Lower leg skin (tissue), 4 donors: ENCODE measurements around the gene TRDMT1. TPM values are rescaled to one million over a fixed set of nuclear protein-coding genes. Genes with fewer than 3 reads are reported as not detected.

Source experiments
- DNase-seq, 2 donors: peaks; one replicate each; pipeline ENCODE4 v3.0.0-alpha.2; 2019; ENCODE audit warnings: low spot score in 2 of 2
- H3K4me3 ChIP-seq: fragments of 200-600 bp; sonication (generic); 2 replicates; pipeline ENCODE4 v1.5.1; 2017; ENCODE audit warnings: mild to moderate bottlenecking, low read depth; ENCODE audit not compliant: poor library complexity, severe bottlenecking
- CTCF ChIP-seq, 3 donors: fragments of 450-650 bp; IDR thresholded peaks; one replicate each; pipeline ENCODE4 v1.5.1; 2016; ENCODE audit warnings: antibody characterized with exemption in 3 of 3, mild to moderate bottlenecking in 3 of 3, moderate library complexity in 2 of 3
- POLR2A ChIP-seq, 2 donors: fragments of 450-650 bp; IDR thresholded peaks; one replicate each; pipeline ENCODE4 v1.6.1; 2016 to 2017; ENCODE audit warnings: antibody characterized with exemption in 2 of 2, mild to moderate bottlenecking in 1 of 2, moderate library complexity in 1 of 2
- WGBS, 2 donors: methylation state at CpG; one replicate each; pipeline ENCODE4 v1.1.5; 2018; 5-methylcytosine and 5-hydroxymethylcytosine counted together
- intact Hi-C: fragments of 100-400 bp; cut with DNase I; formaldehyde crosslinking; loops from one replicate; pipeline ENCODE4 v1.15.0; 2023; ENCODE audit warnings: low total_unique reads
- total RNA-seq, 4 donors: library from RNA; depleted of rRNA; stranded (reverse); fragments of >200 nt; gene quantifications; one replicate each; pipeline ENCODE4 v1.1.0, GENCODE V29; 2016

The TRDMT1 gene
- total RNA-seq, 4 donors from 2014 or later = 3.9 to 4.5 (median 4.1) TPM

- WGBS, 2 donors = 87 to 92% methylated on average over 1 of the region's 1 CpG
- no peak overlapping the region for H3K4me3 ChIP-seq
- DNase-seq = no peak
- intact Hi-C loops = no loop called here
- no peak for TF ChIP-seq CTCF (IDR thresholded peaks at IDR 0.05)
- no peak for TF ChIP-seq POLR2A (IDR thresholded peaks at IDR 0.05)
Observed at GRCh38 chr10:17177014-17177413, 24.5 kb downstream of the TRDMT1 start.

GRCh38 chr10:17176091-17176490 is 25.4 kb downstream of the TRDMT1 start:
- intact Hi-C loops = no loop called here
- no peak overlapping the region for H3K4me3 ChIP-seq
- TF ChIP-seq POLR2A (IDR thresholded peaks at IDR 0.05) (no peak), CTCF (IDR thresholded peaks at IDR 0.05) (no peak)
- DNase-seq = no peak

- no peak overlapping the region for H3K4me3 ChIP-seq
- WGBS, 2 donors = 63 to 78% methylated on average over 4 of the region's 4 CpGs
- TF ChIP-seq CTCF (IDR thresholded peaks at IDR 0.05) (no peak), POLR2A (IDR thresholded peaks at IDR 0.05) (no peak)
- DNase-seq = no peak
- intact Hi-C loops = no loop called here
Observed at GRCh38 chr10:17175551-17175950, 25.9 kb downstream of the TRDMT1 start.

- TF ChIP-seq POLR2A (IDR thresholded peaks at IDR 0.05) (no peak), CTCF (IDR thresholded peaks at IDR 0.05) (no peak)
- intact Hi-C loops = no loop called here
- no peak overlapping the region for H3K4me3 ChIP-seq
- no peak for DNase-seq
Observed at GRCh38 chr10:17174626-17175025, 26.8 kb downstream of the TRDMT1 start.

GRCh38 chr10:17171141-17171641 is 30.3 kb downstream of the TRDMT1 start:
- 90 to 93% methylated on average over 4 of the region's 4 CpGs for WGBS, 2 donors
- H3K4me3 ChIP-seq = no peak overlapping the region
- TF ChIP-seq CTCF (IDR thresholded peaks at IDR 0.05) (no peak), POLR2A (IDR thresholded peaks at IDR 0.05) (no peak)
- intact Hi-C loops = no loop called here
- no peak for DNase-seq

GRCh38 chr10:17169803-17170202 is 31.7 kb downstream of the TRDMT1 start:
- H3K4me3 ChIP-seq = no peak overlapping the region
- no peak for TF ChIP-seq POLR2A (IDR thresholded peaks at IDR 0.05)
- TF ChIP-seq CTCF (IDR thresholded peaks at IDR 0.05) = no peak
- intact Hi-C loops = no loop called here
- 87% methylated on average over 4 of the region's 4 CpGs for WGBS, 2 donors
- DNase-seq = no peak
